GM19463 (cell line): ENCODE results near the gene POLR2H.
A peak's percentile ranks its signal among the peaks of the same experiment; 100 is the strongest.
"Not testable (repeated sequence)": the region's sequence is repeated elsewhere in the genome, so short reads cannot be mapped to it uniquely, and the experiment has no call there.

Experiments
- ATAC-seq: cut with Tn5 transposase; IDR thresholded peaks from one replicate; pipeline ENCODE4 v1.9.1; 2021; ENCODE audit warnings: mild to moderate bottlenecking, moderate library complexity; ENCODE audit not compliant: unreplicated experiment

Gene POLR2H

DNA sequence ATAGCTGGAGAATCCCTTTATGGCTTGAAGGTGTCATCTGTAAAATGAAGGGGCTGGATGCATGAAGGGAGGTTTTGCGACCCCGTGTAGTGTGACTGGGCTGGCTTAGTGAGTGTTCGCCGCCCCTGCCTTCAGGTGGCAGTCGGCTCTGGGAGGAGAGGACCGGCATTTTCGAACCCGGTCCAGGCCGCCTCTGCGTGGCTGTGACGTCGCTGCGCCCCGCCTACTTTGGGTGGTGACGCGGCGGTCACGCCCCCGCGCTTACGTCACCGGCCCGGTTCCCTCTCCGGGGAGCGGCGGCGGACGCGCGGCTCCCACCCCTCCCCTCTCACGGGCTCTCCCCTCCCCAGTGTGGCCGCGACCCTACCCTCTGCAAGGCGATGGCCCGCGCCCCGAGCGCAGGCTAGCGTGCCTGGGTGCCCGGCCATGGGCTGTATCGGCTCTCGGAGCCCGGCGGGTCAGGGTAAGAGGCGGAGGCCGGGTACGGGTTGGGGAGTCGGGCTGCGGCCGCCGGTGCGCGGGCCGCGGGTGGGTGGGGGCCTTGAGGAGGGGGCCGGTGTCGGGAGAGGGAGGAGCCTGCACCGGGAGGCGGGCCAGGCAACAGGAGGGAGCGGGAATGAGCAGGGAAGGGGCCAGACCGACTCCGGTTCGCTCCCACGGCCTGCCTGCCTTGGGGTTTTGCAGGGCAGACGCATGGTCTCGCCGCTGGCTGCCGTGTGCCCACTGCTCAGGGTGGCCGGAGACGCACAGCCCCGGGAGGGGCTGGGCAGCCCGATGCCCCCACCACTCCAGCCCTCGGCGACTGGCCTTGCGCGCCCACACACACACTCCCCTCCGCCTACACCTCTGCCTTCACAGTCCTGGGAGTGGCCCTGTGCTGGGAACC is 25.6 kb upstream of the POLR2H start:
- ATAC-seq, result peak; percentile 78

DNA sequence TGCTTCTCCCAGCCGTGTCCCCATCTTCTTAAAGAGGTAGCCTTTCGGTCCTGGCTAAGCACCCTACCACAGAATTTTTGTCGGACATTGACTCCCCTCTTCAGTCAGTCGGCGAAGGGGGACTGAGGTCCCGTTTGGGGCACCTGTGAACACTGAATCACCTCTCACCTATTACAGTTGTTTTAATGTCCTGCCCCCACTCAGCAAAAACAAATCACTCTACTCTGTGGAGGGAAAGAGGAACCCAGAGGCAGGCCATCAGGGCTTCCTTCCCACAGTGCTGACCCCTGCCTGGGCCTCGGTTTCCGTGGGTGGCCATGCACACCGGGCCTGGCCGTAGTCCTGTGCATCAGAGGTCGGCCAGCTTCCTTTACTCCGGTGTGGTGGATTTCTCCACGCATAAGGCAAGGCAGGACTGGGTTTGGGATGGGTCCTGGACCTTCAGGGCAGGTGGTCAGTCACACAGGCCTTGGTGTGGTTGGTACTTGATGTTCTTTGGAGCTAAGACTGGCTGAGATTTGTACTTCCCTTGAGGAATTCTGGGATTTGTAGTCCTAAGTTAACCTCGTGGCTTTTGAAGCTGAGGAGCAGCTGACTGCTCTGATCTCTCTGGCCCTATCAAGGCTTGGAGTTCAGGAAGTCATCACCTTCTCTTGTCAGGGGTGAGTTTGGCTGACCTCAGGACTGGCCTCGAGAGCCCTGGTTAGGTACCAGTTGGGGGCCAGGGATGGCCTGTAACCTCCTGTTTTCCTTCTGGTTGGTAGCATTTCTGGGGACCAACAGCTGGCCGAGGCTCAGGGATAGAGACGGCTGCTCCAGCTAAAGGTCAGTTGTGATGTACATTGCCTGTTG is 24.7 kb upstream of the POLR2H start:
- no peak for ATAC-seq

DNA sequence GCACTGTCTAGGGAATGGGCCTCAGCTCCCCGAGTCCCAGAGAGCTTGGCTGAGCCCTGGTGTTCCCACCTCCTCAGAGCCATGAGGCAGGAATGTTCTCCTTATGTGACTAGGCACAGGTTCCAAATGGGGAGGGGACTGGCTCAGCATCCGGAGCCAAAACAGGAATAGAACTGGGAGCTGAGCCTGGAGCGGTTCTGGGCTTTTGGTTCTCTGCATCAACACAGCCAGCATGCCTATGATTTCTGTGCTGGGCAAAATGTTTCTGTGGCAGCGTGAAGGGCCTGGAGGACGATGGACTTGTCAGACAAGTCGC is 24.2 kb upstream of the POLR2H start, which contains the start of gene FAM131A:
Gene FAM131A, plus strand, starts transcription at position 202 of the 316 bp plus-strand sequence. Its CDS starts 31 bp downstream, at position 233.
- ATAC-seq, result no peak

DNA sequence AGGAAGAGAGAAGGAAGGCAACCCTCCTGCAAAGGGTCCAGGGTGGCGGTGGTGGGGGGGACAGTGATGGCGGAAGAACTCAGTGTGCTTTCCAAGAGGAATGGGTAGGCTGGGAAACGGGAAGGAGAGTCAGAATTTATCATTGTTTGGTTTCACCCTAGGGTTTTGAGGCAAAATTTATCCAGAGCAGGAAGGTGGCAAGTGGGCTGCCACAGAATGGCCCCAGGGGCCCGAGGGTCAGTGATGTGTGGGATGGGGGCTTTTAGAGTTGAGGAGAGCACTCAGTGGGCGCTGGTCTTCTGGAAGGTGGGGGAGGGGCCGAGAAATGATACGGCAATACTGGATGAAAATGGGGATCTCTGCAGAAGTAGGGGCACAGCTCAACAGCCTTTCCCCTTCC is 23.5 kb upstream of the POLR2H start:
- no peak for ATAC-seq

DNA sequence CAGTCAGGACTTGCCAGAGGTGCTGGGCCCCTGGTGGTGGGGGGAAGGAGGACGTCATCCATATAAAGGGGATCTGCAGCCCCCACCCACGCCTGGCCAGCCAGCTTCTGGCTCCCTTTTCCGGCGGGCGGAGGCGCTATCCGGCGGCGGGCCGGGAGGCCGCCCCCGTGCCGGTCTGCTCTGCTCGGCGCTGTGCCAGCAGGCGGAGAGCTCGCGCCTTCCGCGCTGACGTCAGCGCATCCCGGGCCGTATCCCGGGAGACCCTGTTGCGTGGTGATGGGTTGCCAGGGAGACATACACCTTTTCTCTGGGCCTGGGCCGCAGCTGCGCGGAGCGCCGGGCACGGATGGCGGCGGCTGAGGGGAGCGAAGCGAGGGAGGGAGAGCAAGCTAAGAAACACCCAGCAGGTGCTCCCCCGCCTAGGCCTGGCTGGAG is 23.0 kb upstream of the POLR2H start:
- ATAC-seq, result no peak

DNA sequence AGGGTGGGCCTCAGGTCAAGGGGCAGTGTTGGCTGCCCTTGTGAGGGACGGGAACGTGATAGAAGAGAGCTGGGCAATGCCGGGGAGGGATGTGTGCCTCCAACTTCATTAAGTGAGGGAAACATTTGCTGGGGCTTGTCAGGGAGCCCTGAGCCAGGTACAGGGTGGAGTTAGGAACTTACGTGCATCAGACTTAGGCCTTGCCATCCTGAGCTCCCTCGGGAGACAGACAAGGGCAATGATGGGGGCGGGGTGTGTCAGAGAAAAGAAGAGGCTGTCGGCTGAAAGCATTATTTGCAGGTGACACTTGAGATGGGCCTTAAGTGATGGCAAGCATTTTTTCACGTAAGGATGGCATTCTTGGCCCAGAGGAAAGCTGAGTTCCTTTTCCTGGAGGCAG is 22.5 kb upstream of the POLR2H start:
- no peak for ATAC-seq

DNA sequence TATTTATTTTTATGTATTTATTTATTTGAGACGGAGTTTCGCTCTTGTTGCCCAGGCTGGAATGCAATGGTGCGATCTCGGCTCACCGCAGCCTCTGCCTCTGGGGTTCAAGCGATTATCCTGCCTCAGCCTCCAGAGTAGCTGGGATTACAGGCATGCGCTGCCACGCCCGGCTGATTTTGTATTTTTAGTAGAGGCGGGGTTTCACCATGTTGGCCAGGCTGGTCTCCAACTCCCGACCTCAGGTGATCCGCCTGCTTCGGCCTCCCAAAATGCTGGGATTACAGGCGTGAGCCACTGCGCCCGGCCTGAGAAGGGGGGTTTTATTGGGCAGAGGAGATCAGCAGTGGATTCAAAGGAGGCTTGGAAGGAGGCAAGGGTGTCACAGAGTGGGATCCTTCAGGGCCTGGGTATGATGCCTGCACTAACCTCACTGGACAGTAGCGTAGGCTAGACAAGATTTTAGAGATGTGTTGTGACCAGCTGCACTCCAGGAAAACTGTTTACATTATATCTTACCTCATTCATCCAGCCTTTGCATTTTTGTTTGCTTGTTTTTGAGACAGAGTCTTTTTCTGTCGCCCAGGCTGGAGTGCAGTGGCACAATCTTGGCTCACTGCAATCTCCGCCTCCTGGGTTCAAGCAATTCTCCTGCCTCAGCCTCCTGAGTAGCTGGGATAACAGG is 21.9 kb upstream of the POLR2H start:
- not testable (repeated sequence) for ATAC-seq

DNA sequence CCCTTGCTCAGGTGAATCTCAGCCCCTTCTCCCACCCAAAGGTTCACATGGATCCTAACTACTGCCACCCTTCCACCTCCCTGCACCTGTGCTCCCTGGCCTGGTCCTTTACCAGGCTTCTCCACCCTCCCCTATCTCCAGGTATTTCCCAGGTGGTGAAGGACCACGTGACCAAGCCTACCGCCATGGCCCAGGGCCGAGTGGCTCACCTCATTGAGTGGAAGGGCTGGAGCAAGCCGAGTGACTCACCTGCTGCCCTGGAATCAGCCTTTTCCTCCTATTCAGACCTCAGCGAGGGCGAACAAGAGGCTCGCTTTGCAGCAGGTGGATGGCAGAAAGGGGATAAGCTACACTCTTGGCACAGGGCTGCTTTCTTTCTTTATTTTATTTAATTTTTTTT is 19.6 kb upstream of the POLR2H start:
- no peak for ATAC-seq

DNA sequence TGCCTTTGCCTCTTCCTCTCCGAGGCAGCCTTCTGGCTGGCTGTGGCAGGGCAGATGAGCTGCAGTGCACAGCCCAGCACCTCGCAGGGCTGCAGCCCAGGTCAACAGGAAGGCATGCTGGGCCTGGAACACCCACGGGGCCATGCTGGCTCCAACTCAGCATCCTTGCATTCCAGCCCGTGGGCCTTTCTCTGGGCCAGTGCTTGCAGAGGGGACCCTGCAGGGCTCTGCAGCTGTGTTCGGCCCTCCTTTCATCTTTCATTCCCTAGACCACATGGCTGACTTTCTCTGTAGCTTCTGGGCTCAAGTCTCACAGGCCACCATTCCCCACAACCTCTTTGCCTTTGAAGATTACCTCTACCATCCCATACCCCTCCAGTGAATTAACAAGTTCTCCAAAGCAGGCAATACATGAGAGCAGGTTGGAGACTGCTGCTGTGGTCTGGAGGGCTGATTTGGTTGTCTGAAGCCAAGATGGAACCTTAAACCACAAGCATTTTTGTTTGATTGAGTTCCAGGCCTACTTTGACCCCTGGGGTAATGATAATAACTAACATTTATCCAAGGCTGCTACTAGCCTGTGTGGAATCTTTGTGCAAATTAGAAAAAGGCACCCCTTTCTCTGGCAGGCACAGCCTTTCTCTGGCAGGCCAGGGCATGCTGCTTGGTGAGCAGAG is 18.2 kb upstream of the POLR2H start:
- no peak for ATAC-seq

DNA sequence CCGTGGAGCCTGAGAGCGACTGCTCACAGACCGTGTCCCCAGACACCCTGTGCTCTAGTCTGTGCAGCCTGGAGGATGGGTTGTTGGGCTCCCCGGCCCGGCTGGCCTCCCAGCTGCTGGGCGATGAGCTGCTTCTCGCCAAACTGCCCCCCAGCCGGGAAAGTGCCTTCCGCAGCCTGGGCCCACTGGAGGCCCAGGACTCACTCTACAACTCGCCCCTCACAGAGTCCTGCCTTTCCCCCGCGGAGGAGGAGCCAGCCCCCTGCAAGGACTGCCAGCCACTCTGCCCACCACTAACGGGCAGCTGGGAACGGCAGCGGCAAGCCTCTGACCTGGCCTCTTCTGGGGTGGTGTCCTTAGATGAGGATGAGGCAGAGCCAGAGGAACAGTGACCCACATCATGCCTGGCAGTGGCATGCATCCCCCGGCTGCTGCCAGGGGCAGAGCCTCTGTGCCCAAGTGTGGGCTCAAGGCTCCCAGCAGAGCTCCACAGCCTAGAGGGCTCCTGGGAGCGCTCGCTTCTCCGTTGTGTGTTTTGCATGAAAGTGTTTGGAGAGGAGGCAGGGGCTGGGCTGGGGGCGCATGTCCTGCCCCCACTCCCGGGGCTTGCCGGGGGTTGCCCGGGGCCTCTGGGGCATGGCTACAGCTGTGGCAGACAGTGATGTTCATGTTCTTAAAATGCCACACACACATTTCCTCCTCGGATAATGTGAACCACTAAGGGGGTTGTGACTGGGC is 16.8 kb upstream of the POLR2H start:
- ATAC-seq, result no peak

DNA sequence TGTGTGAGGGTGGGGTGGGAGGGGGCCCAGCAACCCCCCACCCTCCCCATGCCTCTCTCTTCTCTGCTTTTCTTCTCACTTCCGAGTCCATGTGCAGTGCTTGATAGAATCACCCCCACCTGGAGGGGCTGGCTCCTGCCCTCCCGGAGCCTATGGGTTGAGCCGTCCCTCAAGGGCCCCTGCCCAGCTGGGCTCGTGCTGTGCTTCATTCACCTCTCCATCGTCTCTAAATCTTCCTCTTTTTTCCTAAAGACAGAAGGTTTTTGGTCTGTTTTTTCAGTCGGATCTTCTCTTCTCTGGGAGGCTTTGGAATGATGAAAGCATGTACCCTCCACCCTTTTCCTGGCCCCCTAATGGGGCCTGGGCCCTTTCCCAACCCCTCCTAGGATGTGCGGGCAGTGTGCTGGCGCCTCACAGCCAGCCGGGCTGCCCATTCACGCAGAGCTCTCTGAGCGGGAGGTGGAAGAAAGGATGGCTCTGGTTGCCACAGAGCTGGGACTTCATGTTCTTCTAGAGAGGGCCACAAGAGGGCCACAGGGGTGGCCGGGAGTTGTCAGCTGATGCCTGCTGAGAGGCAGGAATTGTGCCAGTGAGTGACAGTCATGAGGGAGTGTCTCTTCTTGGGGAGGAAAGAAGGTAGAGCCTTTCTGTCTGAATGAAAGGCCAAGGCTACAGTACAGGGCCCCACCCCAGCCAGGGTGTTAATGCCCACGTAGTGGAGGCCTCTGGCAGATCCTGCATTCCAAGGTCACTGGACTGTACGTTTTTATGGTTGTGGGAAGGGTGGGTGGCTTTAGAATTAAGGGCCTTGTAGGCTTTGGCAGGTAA is 16.0 kb upstream of the POLR2H start:
- ATAC-seq, result no peak

DNA sequence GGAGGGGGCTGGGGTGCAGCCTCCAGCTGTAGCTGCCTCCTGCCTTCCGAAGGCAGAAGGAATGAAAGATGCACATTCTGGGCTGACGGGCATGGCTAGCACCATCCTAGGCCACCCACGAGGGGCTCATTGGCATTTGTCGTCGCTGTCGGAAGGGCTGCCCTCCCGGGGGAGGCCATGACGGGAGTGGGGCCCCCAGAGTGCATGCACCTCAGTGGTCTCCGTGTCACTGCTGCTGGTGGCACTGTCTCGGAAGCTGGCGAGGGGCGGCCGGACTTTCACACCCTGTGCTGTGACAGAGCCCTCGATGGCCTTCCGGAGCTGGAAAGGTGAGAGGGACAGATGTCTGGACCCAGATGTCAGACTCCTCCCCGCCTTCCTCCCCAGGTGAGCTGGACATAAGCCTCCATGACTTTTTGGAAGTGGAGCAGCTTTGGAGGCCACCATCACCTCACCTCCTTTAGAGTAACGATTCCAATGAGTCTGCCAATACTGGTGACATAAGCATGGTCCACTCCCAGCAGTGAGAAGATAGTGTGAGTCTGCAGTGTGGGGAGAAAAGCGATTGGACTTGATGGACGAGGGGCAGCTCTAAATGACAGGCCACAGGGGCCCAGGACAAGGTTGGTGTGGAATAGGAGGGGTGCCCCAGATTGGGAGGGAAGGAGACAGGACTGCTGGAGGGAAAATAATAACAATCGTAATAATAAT is 14.9 kb upstream of the POLR2H start:
- ATAC-seq, result no peak

DNA sequence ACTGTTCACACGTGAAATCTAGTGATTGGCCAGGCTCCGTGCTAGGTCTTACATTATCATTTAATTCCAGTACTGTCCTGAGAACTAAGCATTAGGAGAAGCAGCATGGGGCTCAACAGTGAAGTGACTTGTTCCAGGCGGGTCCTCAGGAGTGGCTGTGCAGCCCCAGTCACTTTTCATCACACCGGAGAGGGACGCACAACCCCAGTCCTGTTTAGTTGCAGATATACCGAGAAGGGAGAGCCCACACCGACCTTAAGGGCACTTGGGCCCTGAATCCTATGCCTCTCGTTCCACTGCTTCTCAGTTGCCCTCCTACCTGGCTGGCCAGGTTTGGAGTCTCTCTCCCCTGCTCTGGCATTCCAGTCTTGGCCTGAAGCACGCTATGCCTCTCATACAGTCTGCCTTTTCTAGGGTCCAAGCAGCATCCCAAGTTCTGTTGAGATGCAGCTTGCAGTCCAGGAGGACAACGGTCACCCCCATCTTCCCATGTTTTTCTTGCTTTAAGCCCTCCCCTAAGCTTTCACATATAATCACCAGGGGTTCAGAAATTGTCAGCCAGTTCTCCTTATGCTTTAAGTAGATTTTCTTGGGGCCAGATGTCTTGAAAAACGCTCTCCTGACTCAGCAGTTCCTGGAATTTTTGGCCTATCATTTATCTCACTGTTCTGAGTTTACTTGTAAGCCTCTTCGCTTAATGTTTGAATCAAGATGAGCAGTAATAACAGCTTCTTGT is 14.0 kb upstream of the POLR2H start:
- ATAC-seq, result no peak

DNA sequence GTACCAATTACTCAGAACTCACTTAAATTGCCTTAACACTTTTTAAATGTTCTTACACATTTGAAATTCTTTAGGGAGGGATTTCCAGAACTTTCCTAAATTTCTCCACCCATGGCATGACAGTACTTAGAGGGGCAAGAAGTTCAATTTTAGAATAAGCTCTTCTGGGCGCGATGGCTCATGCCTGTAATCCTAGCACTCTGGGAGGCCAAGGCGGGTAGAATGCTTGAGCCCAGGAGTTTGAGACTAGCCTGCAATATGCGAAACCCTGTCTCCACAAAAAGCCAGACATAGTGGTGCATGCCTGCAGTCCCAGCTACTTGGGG is 13.5 kb upstream of the POLR2H start:
- no peak for ATAC-seq

DNA sequence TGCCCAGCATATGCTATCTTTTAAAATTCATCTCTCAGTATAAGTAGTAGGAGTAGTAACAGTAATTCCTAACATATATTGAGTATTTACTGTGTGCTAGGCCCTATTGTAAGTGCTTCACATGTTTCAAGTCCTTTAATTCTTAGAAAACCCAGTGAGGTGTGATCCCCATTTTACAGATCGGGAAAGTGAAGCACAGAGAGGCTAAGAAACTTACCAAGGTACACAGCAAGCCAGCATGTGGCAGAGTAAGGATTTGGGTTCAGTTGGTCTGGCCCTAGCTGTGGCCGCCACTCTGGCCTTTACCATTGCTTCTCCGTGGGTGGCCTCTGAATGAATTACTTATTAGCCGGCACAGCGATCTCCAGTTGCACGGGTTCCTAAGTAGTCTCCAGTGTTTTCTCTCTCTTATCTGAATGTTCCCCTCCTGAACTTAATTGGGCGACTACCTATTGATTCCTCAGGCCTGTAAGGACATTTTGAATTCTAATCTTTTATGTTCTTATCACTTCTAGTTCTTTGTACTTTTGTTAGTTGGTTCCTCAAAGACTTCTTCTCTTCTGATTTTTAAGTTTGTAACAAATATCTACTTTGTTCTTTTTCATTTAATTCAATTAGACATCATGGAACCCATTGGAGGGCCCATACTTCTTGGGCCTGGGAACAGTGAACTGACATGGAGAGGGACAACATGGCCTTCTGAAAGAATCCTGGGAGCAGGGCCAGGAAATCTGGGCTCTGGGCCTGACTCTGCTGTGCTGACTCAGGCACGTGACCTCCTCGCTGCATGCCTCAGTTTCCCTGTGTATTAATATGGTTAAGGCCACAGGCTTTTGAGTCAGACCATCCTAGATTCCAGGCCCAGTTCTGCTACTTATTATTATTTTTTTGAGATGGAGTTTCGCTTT is 11.7 kb upstream of the POLR2H start:
- ATAC-seq, result no peak

DNA sequence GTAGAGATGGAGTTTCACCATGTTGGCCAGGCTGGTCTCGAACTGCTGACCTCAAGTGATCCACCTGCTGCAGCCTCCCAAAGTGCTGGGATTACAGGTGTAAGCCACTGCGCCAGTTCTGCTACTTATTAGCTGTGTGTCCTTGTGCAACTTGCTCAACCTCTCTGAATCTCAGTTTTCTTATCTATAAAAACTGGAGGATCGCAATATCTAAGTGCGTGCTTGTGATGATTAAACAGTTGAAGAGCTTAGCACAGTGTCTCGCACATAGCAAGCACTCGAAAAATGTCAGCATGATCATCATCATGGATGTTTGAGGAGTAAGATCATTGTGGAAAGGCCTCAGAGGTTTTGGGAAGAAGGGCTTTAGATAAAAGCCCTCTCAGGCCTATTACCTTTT is 10.9 kb upstream of the POLR2H start:
- no peak for ATAC-seq

DNA sequence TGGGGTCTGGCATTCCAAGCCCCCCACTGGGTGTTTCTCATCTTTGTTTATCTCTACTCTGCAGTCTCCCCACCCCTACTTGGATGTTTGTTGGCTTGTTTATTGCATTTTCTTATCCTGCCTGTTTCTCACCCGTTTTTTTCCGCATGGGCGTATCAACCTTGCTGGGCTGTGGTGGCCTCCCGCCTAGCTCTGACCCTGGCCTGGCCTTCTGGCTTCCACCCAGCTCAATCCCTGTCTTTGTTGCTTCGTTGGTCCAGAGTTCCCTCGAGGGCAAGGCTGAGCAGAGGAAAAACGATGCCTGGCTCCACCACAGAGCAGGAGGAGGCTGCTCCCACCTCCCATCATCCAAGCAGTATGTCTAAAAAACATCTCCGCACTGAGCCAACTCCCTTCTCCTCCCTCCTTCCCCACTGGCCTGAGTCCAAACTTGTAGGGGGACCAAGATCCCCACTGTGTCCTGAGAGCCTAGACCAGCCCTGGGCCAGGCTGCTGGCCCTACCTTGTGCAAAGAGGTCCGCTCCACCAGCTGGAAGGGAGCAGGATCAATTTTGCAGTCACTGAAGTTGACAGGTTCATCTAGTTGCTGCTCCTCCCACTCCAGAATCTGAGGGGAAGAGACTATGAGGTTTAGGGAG is 9.9 kb upstream of the POLR2H start:
- no peak for ATAC-seq
